Suppressor macrophage treated with lipopolysaccharide for 4 hours (primary cell): Measurements from ENCODE around the gene TM2D3.

Experiments used
- DNase-seq: peaks from one replicate; pipeline ENCODE4 v3.0.0-alpha.2; 2020

The TM2D3 gene

DNA sequence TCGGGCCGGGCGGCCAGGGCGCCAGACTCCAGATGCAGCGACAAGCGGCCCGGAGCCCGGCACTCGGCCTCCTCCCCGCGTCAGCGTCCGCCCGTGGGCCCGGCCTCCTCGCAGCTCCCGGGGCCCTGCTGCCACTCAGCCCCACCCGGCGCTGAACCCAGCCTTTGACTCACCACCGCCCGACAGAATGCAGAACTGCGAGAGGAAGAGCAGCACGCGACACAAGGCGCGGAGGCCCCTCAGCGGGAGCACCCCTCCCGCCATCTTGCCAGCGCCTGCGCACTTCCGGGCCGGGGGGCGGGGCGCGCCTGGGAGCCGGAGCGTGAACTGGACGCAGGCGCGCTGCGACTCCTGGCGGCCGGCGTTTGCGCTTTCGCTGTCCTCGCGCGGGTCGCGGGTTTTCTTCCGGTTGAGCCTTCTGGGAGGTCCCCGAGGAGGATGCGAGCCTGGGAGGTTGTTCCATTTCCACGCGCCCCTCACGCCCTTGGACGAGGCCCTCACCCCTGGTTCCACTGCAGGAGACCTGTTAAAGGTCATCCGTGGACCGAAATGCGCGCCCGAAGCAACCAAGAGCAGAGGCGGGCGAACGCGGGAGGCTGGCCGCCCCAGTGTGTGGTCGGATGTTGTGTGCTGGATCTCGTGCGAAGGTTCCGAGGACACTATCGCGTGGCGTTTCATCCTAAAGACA lies at the start of gene TM2D3:
Gene TM2D3 (minus strand): TSS at position 284 of the 688 bp plus-strand sequence. CDS start 20 bp downstream, at position 264.
- DNase-seq = peak; percentile 99

- peak; percentile 11 for DNase-seq
Observed at GRCh38 chr15:101698314-101698713, 46.1 kb upstream of the TM2D3 start.

GRCh38 chr15:101697488-101697887 lies 45.3 kb upstream of the TM2D3 start:
- DNase-seq = no peak

- DNase-seq = no peak
Observed at GRCh38 chr15:101696829-101697228, 44.6 kb upstream of the TM2D3 start.

DNA sequence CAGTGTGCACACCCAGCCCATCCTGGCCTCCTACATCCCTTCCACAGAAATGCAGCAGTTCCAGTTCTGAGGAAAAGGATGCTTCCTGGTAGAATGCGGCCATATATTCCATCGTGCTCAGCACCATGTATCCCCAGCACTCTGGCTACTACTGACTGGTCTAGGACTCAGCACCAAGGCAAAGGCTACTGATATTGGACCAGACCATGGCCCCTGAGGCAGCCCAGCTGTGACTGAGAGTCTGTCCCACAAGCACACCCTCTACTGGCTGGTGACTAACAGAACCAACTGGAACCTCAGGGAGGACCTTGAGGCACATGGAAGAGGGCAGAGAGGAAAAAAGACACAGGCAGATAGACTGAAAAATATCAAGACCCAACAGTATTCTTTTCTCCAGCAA lies 42.1 kb upstream of the TM2D3 start:
- DNase-seq = no peak

- no peak for DNase-seq
Observed at GRCh38 chr15:101692801-101693598, 40.8 kb upstream of the TM2D3 start.

- peak; percentile 27 for DNase-seq
Observed at GRCh38 chr15:101689901-101690300, 37.7 kb upstream of the TM2D3 start.

DNA sequence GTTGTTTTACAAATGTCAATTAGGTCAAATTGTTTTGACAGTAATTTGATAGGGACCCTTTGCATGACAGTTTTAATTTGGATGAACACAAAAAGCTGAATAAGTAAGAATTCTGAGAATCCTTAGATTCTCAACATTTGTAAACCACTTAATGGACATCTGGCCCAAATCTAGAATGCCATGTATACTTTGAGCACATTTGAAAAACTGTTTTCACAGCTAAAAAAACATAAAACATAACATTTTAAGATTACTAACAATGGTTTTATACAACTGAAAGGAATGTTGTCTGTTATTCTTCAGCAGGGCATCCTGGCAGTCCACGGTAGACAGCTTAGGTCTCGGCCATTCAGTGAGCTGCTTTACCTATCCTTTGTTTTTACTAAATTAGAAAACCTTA lies 34.5 kb upstream of the TM2D3 start:
- no peak for DNase-seq

DNA sequence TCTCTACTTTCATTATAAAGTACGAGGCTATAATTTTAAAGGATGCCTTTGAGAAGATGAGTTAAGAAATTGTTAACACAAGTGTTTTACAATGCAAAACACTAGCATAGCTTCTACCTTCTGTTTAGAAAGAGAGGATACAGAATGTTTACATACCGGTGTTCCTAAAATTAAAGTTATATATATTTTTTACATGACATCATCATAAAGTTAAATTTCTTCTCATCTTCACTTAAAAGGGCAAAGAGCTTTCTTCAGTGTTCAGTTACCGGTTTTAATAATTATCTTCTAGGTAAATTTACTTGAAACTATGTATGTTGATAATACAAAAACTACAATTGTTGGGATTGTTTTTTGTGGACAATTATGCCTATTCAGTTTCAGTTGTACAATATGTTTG lies 32.7 kb upstream of the TM2D3 start:
- DNase-seq = no peak

DNA sequence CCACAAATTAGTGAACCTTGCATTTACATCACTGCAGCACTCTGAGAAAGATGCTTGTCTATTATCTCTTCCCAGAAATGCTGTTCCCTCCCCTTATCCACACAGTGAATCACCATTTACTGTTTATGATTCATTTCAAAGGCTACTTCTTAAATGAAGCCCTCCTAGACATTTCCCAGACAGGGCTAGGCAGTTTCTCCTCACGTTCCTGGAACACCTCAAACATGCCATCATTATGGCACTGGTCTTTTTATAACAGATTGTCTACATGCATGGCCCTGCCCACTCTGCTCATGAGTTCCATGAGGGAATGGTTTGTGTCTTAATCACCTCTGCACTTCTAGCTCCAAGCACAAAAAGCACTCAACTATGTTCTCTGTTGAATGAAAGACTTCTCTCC lies 32.2 kb upstream of the TM2D3 start:
- DNase-seq = peak; percentile 9

GRCh38 chr15:101679806-101680205 lies 27.6 kb upstream of the TM2D3 start:
- no peak for DNase-seq

- DNase-seq = no peak
Observed at GRCh38 chr15:101676921-101677329, 24.7 kb upstream of the TM2D3 start.

DNA sequence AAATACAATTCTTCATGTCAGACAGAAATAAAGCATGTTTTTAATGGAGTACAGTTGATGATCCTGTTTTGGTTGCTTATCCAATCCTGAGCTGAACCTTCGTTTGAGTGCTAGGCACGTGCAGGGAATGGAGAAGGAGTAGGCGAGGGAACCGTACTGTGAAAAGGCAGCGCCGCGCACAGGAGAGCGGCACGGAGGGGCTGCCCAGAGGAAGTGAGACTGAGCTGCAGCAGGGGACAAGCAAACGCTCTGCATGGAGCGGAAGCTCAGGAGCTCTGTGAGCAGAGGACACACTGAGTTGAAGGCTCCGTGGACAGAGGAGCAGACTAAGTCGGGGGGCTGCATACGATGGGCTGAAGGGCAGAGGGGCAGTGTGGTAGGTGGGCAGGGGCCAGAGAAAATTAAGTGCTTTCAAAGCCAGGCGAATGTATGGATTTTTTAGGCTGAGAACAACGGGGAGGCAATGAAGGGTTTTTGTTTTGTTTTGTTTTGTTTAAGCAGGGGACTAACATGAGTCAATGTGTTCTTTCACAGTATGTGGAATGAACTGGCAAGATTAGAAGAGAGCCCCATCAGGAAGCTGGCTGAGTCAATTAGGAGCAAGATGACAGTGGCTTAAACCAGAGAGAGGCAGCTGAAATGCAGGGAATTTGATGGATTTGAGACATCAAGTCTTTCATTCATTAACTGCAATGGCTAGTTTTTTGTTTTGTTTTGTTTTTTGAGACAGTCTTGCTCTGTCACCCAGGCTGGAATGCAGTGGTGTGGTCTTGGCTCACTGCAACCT lies 23.8 kb upstream of the TM2D3 start:
- no peak for DNase-seq

DNA sequence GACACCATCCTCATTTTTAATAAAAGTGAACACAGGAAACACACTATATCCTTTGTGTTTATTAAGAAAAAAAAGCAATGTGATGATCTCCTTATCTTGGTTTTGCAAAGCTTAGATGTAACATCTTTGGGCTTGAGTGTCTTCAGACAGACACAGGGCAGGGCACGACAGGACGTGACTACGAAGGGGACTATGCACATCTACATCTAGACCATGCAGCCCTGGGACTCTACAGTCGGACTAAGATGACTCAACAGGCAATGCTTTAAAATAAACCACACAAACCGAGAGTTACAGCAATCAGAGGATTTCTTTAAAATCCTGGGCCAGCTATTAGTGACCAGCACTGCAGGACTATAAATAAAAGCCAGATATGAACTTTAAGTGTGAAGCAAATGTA lies 22.8 kb upstream of the TM2D3 start:
- DNase-seq = no peak

DNA sequence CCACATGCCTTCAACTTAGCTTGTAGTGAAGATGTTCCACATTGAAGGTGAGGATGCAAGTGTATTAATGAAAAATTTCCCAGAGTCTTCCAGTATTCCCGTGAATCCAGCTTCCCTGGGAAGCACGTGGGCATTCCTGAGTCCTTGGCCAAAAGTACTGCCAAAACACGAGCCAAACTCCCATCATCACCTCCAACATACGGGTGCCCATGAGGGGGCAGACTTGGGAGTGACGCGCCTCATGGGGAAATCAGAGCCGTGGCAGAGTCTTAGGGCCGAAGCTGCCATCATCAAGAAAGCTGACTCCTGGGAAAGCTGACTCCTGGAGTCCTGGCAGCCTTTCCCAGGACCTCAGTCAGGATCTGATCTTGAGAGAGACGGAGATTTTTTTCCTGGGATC lies 20.1 kb upstream of the TM2D3 start:
- no peak for DNase-seq

GRCh38 chr15:101669744-101670143 lies 17.6 kb upstream of the TM2D3 start:
- DNase-seq = peak; percentile 30

- peak; percentile 28 for DNase-seq
Observed at GRCh38 chr15:101667881-101668280, 15.7 kb upstream of the TM2D3 start.

DNA sequence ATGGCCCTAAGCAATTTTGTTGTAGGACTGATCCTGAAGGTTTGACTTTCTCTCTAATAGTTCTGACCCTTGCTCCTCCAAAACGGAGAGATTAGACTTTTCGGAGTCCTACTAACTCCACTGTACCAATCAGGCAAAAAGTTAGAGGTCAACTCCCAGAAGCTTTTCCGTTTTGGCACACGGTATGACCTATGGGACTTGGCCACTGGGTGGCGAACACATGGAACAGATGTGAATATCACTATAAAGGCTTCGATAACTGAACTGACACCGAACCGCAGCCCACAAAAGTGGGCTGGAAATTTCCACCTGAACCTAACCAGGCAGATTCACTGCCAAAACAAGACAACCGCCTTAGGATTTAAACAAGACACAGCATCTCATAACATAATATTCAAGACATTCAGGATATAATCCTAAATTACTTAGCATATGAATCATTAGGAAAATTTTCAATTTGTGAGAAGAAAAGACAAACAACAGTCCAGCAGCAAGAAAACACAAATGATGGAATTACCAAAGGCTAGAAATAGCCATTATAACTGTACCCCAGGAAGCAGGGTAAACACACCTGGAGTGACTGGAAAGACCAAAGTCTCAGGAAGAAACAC lies 12.2 kb upstream of the TM2D3 start:
- no peak for DNase-seq

GRCh38 chr15:101662203-101662602 lies 10.0 kb upstream of the TM2D3 start:
- DNase-seq = no peak

GRCh38 chr15:101660005-101660404 lies 7.8 kb upstream of the TM2D3 start:
- no peak for DNase-seq

- DNase-seq = no peak
Observed at GRCh38 chr15:101657968-101658784, 6.0 kb upstream of the TM2D3 start.

- no peak for DNase-seq
Observed at GRCh38 chr15:101657171-101657570, 5.0 kb upstream of the TM2D3 start.
